Testis (tissue), 2 donors: ENCODE measurements around the gene REPS2.

ENCODE experiments used
- POLR2A ChIP-seq: fragments of 450-650 bp; IDR thresholded peaks from one replicate; pipeline ENCODE4 v1.6.1; 2017; ENCODE audit warnings: antibody characterized with exemption, mild to moderate bottlenecking, moderate library complexity
- TF ChIP-seq, protein P1 (sequence below), 3 experiments: fragments of 450-650 bp in 2 of 3; fragments of 200-600 bp in 1 of 3; sonication (generic) in 1 of 3; IDR thresholded peaks; one replicate each; pipeline ENCODE4 v1.5.1; 2016 to 2019; ENCODE audit warnings: antibody characterized with exemption in 3 of 3, mild to moderate bottlenecking in 2 of 3, moderate library complexity in 1 of 3

DNA sequence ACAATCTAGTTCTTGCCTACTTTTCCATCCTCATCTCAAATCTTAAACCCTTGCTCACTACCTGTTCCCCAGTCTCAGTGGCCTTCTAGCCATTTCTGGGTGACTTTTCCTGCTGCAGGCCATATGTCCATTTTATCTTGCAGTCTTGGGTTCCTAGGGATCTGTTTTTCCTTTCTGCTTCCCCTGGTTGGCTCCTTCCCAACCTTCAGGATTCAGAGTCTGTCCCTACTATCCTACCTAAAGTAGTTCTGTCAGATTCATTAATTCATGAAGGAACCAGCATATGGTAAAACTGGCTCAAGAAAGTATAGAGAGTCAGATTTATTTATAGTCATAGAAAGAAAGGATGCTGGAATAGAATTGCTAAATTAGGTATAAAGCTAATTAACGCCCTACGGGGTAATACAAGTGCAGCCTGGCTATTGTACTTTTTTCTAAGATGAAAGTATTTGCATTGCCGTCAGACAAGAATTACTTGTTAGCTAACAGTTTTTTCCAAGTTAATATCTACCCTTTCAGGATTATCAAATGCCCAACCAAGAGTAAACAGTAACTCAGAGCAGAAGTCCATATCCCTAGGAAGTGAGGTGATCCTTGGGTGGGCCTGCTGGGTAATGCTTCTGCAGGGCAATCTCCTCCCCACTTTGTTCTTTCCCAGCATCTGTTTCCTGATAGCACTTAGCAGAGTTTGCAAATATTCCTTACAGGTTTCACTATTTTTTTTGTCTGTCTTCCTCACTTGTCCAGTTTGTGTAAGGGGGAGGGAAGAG, 63.6 kb downstream of the REPS2 start:
- TF ChIP-seq, protein P1, sequence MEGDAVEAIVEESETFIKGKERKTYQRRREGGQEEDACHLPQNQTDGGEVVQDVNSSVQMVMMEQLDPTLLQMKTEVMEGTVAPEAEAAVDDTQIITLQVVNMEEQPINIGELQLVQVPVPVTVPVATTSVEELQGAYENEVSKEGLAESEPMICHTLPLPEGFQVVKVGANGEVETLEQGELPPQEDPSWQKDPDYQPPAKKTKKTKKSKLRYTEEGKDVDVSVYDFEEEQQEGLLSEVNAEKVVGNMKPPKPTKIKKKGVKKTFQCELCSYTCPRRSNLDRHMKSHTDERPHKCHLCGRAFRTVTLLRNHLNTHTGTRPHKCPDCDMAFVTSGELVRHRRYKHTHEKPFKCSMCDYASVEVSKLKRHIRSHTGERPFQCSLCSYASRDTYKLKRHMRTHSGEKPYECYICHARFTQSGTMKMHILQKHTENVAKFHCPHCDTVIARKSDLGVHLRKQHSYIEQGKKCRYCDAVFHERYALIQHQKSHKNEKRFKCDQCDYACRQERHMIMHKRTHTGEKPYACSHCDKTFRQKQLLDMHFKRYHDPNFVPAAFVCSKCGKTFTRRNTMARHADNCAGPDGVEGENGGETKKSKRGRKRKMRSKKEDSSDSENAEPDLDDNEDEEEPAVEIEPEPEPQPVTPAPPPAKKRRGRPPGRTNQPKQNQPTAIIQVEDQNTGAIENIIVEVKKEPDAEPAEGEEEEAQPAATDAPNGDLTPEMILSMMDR (IDR thresholded peaks at IDR 0.05): no peak
- TF ChIP-seq POLR2A: no peak
